Measurements from ENCODE around the gene ANKRD13A. TPM values are rescaled to one million over a fixed set of nuclear protein-coding genes. Genes with fewer than 3 reads are reported as not detected.

Gene ANKRD13A
- total and polyA plus RNA-seq, 2 of the 13 experiments (the other 11 are each of a cell fraction or from before 2014, with no cell fraction given), result 34.1 to 41.6 TPM

DNA sequence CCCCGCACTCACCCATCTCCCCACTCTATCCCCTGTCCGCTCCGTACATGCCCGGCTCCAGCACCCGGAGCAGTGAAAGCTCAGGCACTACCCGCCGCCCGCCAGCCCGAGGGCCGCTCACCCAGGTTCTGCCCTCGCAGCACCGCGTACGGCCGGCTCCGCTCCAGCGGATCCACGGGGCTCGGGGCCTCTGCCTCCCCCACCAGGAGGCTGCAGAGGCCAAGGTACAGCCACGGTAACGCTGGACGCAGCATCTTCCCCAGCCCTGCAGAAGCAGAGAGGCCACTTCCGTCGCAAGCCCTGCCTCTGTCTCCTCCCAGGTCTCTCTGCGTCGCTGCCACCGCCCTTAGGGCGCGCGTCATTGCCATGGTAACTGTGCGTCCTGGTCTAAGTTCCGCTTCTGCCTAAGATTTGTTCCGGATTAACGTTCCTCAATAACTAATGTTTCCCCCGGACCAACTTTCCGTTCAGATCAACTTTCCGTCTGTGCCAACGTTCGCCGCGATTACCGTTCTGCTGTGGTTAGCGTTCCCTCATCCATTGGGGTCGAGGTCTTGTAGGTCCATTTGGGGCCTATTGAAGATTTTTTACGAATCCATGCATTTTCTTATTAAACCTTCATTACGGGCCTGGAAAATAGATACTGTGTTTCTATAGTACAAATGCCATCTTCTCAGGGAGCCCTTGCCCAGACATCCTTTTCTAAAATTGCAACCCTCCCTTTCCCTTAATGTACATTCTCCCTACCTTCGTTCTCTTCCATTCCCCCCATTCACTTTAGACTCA is 49.2 kb downstream of the ANKRD13A start, which contains the start of gene C12orf76 (continued):
- TF ChIP-seq, protein P1, sequence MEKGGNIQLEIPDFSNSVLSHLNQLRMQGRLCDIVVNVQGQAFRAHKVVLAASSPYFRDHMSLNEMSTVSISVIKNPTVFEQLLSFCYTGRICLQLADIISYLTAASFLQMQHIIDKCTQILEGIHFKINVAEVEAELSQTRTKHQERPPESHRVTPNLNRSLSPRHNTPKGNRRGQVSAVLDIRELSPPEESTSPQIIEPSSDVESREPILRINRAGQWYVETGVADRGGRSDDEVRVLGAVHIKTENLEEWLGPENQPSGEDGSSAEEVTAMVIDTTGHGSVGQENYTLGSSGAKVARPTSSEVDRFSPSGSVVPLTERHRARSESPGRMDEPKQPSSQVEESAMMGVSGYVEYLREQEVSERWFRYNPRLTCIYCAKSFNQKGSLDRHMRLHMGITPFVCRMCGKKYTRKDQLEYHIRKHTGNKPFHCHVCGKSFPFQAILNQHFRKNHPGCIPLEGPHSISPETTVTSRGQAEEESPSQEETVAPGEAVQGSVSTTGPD (CRISPR knock-in tag; IDR thresholded peaks at IDR 0.05), result no peak
- 0 out of 2 replicates have a peak, but pooled peaks have one; percentile 18 for TF ChIP-seq NFATC3 (CRISPR knock-in tag; IDR thresholded peaks at IDR 0.05)
- no peak for TF ChIP-seq TCF7 (IDR thresholded peaks at IDR 0.05; ENCODE audit: low read depth)
- peak; percentile 74; the same call in 1 of the 2 replicates for TF ChIP-seq ISL2 (CRISPR knock-in tag; IDR thresholded peaks at IDR 0.05)
- TF ChIP-seq RXRA (CRISPR knock-in tag; IDR thresholded peaks at IDR 0.05), result peak; percentile 85
- TF ChIP-seq MZF1 (CRISPR knock-in tag; IDR thresholded peaks at IDR 0.05; ENCODE audit: borderline replicate concordance), result no peak
- peak; percentile 57; the same call in 1 of the 2 replicates for TF ChIP-seq EHMT2 (IDR thresholded peaks at IDR 0.05; ENCODE audit: borderline replicate concordance, low read depth, low read length)
- TF ChIP-seq, protein P2, sequence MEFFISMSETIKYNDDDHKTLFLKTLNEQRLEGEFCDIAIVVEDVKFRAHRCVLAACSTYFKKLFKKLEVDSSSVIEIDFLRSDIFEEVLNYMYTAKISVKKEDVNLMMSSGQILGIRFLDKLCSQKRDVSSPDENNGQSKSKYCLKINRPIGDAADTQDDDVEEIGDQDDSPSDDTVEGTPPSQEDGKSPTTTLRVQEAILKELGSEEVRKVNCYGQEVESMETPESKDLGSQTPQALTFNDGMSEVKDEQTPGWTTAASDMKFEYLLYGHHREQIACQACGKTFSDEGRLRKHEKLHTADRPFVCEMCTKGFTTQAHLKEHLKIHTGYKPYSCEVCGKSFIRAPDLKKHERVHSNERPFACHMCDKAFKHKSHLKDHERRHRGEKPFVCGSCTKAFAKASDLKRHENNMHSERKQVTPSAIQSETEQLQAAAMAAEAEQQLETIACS (CRISPR knock-in tag; IDR thresholded peaks at IDR 0.05), result peak; percentile 27; the same call in 1 of the 2 replicates
- no peak for TF ChIP-seq SYNCRIP (IDR thresholded peaks at IDR 0.05; ENCODE audit: insufficient read depth, low read depth, low read length)
- TF ChIP-seq KLF15 (CRISPR knock-in tag; IDR thresholded peaks at IDR 0.05; ENCODE audit: borderline replicate concordance), result no peak
- TF ChIP-seq MTA3 (CRISPR knock-in tag; IDR thresholded peaks at IDR 0.05), result no peak
- no peak for TF ChIP-seq ZFYVE20 (CRISPR knock-in tag; IDR thresholded peaks at IDR 0.05; ENCODE audit: borderline replicate concordance, low read depth)
- peak; percentile 93 for TF ChIP-seq XRCC5 (optimal IDR thresholded peaks at IDR 0.05; ENCODE audit: low read length)
- peak; percentile 95 for TF ChIP-seq HDAC2 (CRISPR knock-in tag; IDR thresholded peaks at IDR 0.05)
- no peak for TF ChIP-seq ZMYM2 (CRISPR knock-in tag; IDR thresholded peaks at IDR 0.05)
- no peak for TF ChIP-seq DMTF1 (CRISPR knock-in tag; IDR thresholded peaks at IDR 0.05)
- no peak for TF ChIP-seq ZNF337 (CRISPR knock-in tag; IDR thresholded peaks at IDR 0.05; ENCODE audit: borderline replicate concordance, low read depth)
- peak; percentile 59; the same call in 1 of the 2 replicates for TF ChIP-seq BRF2 (CRISPR knock-in tag; IDR thresholded peaks at IDR 0.05)
- TF ChIP-seq ZNF503 (CRISPR knock-in tag; IDR thresholded peaks at IDR 0.05), result no peak
- no peak for TF ChIP-seq SNRNP70 (IDR thresholded peaks at IDR 0.05; ENCODE audit: low read depth, low read length)
- TF ChIP-seq KAT2B (IDR thresholded peaks at IDR 0.05; ENCODE audit: borderline replicate concordance, low read depth, low read length), result no peak

All from HepG2 (cell line).